HepG2 (cell line): Measurements from ENCODE around the gene C2orf80. TPM values are rescaled to one million over a fixed set of nuclear protein-coding genes. Genes with fewer than 3 reads are reported as not detected.

Experiments
- ARNTL ChIP-seq: sonication (generic); formaldehyde crosslinking; IDR thresholded peaks from 2 replicates; pipeline ENCODE4 v1.4.0; 2020; ENCODE audit warnings: mild to moderate bottlenecking, missing genetic modification reagents
- CENPT ChIP-seq: sonication (generic); formaldehyde crosslinking; IDR thresholded peaks from 2 replicates; pipeline ENCODE4 v1.8.0; 2022; ENCODE audit warnings: low read depth, mild to moderate bottlenecking, moderate library complexity, missing genetic modification reagents
- CREB1 ChIP-seq, 2 experiments: fragments of 450-650 bp in 1 of 2; IDR thresholded peaks; 2 replicates each; pipeline ENCODE4 v1.6.1; 2016 to 2017; ENCODE audit warnings: control low read depth in 1 of 2, mild to moderate bottlenecking in 1 of 2, missing compliant biosample characterization in 1 of 2, missing genetic modification characterization in 1 of 2
- SUZ12 ChIP-seq: fragments of 150-350 bp; IDR thresholded peaks from 2 replicates; pipeline ENCODE4 v1.6.1; 2014; ENCODE audit warnings: low read depth, low read length
- TSC22D2 ChIP-seq: sonication (generic); formaldehyde crosslinking; IDR thresholded peaks from 2 replicates; pipeline ENCODE4 v1.5.1; 2020; ENCODE audit warnings: missing genetic modification reagents, mild to moderate bottlenecking, borderline replicate concordance
- ZNF484 ChIP-seq: sonication (generic); formaldehyde crosslinking; IDR thresholded peaks from 2 replicates; pipeline ENCODE4 v1.5.1; 2020; ENCODE audit warnings: mild to moderate bottlenecking, low read depth, missing genetic modification reagents, borderline replicate concordance
- ZNF550 ChIP-seq: sonication (generic); formaldehyde crosslinking; IDR thresholded peaks from 2 replicates; pipeline ENCODE4 v1.4.0; 2020; ENCODE audit warnings: mild to moderate bottlenecking, missing genetic modification reagents, borderline replicate concordance
- ZNF670 ChIP-seq: sonication (generic); formaldehyde crosslinking; IDR thresholded peaks from 2 replicates; pipeline ENCODE4 v1.8.0; 2022; ENCODE audit warnings: mild to moderate bottlenecking, missing genetic modification reagents, borderline replicate concordance
- ZNF75D ChIP-seq: sonication (generic); formaldehyde crosslinking; IDR thresholded peaks from 2 replicates; pipeline ENCODE4 v1.8.1; 2023; ENCODE audit warnings: missing genetic modification reagents, mild to moderate bottlenecking, borderline replicate concordance
- polyA plus RNA-seq, 8 experiments: library from polyadenylated mRNA; depleted of rRNA in 3 of 8; stranded (reverse) in 7 of 8; unstranded in 1 of 8; fragments of >200 nt; fragmentation: Illumina TruSeq in 4 of 8; extraction: Trizol in 4 of 8; gene quantifications; 2 replicates each; pipeline versions ENCODE4 v1.2.1 to v1.2.3, GENCODE V29; 2011 to 2016; ENCODE audit warnings: low read depth in 4 of 8, missing spikeins in 1 of 8, mixed read lengths in 1 of 8; ENCODE audit not compliant: insufficient read depth in 1 of 8
- total RNA-seq, 5 experiments: library from RNA; depleted of rRNA; stranded (reverse); fragments of >200 nt; fragmentation: Illumina TruSeq; extraction: Trizol; gene quantifications; 2 replicates each; pipeline ENCODE4 v1.2.3, GENCODE V29; 2016; ENCODE audit warnings: low read depth in 1 of 5
- TF ChIP-seq, protein P1 (sequence below): sonication (generic); formaldehyde crosslinking; IDR thresholded peaks from 2 replicates; pipeline ENCODE4 v1.8.0; 2022; ENCODE audit warnings: mild to moderate bottlenecking, missing genetic modification reagents
- TF ChIP-seq, protein P2 (sequence below): sonication (generic); formaldehyde crosslinking; IDR thresholded peaks from 2 replicates; pipeline ENCODE4 v1.4.0; 2020; ENCODE audit warnings: mild to moderate bottlenecking, missing genetic modification reagents
- TF ChIP-seq, protein P3 (sequence below): sonication (generic); formaldehyde crosslinking; IDR thresholded peaks from 2 replicates; pipeline ENCODE4 v1.4.0; 2020; ENCODE audit warnings: missing genetic modification reagents
- TF ChIP-seq, protein P4 (sequence below): sonication (generic); formaldehyde crosslinking; IDR thresholded peaks from 2 replicates; pipeline ENCODE4 v1.8.0; 2022; ENCODE audit warnings: mild to moderate bottlenecking, missing genetic modification reagents; ENCODE audit not compliant: insufficient replicate concordance
- TF ChIP-seq, protein P5 (sequence below): sonication (generic); formaldehyde crosslinking; IDR thresholded peaks from 2 replicates; pipeline ENCODE4 v1.4.0; 2020; ENCODE audit warnings: mild to moderate bottlenecking, missing genetic modification reagents

Gene C2orf80
- total and polyA plus RNA-seq, 2 of the 13 experiments (the other 11 are each of a cell fraction or from before 2014, with no cell fraction given) = not detected

DNA sequence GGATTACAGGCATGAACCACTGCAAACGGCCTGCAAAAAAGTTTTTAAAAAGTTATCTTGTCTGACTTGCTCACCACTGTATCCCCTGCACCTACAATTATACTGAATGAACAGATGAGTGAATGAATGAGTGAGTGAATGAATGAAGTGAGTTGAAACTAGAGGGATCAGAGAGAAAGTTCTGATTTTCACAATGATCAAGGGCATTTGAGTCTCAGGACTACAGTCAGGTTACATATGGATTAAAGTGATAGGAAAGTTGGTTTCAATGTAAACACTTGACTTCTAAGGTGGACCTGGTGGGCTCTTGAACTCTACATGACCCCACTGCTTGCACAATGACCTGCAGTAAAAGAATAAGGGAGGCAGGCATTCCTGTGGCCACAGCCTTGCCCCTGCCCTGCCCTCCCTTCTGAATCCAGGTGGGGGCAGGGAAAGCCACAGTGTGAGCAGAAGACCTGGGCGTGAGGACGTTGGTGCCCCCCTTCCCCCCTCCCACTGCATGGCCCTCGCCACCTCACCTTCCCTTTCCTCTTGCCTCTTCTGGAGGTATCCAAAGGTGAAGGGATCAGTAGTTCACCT lies 10.7 kb downstream of the C2orf80 start (continued):
- TF ChIP-seq, protein P1, sequence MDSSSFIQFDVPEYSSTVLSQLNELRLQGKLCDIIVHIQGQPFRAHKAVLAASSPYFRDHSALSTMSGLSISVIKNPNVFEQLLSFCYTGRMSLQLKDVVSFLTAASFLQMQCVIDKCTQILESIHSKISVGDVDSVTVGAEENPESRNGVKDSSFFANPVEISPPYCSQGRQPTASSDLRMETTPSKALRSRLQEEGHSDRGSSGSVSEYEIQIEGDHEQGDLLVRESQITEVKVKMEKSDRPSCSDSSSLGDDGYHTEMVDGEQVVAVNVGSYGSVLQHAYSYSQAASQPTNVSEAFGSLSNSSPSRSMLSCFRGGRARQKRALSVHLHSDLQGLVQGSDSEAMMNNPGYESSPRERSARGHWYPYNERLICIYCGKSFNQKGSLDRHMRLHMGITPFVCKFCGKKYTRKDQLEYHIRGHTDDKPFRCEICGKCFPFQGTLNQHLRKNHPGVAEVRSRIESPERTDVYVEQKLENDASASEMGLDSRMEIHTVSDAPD (CRISPR knock-in tag) = no peak
- no peak for TF ChIP-seq TSC22D2 (CRISPR knock-in tag)
- TF ChIP-seq, protein P2, sequence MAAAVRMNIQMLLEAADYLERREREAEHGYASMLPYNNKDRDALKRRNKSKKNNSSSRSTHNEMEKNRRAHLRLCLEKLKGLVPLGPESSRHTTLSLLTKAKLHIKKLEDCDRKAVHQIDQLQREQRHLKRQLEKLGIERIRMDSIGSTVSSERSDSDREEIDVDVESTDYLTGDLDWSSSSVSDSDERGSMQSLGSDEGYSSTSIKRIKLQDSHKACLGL = no peak
- no peak for TF ChIP-seq ZNF670 (CRISPR knock-in tag)
- TF ChIP-seq, protein P3, sequence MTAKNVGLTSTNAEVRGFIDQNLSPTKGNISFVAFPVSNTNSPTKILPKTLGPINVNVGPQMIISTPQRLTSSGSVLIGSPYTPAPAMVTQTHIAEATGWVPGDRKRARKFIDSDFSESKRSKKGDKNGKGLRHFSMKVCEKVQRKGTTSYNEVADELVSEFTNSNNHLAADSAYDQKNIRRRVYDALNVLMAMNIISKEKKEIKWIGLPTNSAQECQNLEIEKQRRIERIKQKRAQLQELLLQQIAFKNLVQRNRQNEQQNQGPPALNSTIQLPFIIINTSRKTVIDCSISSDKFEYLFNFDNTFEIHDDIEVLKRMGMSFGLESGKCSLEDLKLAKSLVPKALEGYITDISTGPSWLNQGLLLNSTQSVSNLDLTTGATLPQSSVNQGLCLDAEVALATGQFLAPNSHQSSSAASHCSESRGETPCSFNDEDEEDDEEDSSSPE = no peak
- TF ChIP-seq ARNTL (CRISPR knock-in tag) = no peak
- TF ChIP-seq, protein P4, sequence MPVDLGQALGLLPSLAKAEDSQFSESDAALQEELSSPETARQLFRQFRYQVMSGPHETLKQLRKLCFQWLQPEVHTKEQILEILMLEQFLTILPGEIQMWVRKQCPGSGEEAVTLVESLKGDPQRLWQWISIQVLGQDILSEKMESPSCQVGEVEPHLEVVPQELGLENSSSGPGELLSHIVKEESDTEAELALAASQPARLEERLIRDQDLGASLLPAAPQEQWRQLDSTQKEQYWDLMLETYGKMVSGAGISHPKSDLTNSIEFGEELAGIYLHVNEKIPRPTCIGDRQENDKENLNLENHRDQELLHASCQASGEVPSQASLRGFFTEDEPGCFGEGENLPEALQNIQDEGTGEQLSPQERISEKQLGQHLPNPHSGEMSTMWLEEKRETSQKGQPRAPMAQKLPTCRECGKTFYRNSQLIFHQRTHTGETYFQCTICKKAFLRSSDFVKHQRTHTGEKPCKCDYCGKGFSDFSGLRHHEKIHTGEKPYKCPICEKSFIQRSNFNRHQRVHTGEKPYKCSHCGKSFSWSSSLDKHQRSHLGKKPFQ (CRISPR knock-in tag) = no peak
- no peak for TF ChIP-seq CENPT (CRISPR knock-in tag)
- no peak for TF ChIP-seq SUZ12
- TF ChIP-seq CREB1 (IDR thresholded peaks at IDR 0.05) = no peak
- TF ChIP-seq CREB1 (CRISPR knock-in tag; IDR thresholded peaks at IDR 0.05) = peak; percentile 29; the same call in 1 of the 2 replicates
- no peak for TF ChIP-seq ZNF550 (CRISPR knock-in tag)
- no peak for TF ChIP-seq ZNF484
- TF ChIP-seq, protein P5, sequence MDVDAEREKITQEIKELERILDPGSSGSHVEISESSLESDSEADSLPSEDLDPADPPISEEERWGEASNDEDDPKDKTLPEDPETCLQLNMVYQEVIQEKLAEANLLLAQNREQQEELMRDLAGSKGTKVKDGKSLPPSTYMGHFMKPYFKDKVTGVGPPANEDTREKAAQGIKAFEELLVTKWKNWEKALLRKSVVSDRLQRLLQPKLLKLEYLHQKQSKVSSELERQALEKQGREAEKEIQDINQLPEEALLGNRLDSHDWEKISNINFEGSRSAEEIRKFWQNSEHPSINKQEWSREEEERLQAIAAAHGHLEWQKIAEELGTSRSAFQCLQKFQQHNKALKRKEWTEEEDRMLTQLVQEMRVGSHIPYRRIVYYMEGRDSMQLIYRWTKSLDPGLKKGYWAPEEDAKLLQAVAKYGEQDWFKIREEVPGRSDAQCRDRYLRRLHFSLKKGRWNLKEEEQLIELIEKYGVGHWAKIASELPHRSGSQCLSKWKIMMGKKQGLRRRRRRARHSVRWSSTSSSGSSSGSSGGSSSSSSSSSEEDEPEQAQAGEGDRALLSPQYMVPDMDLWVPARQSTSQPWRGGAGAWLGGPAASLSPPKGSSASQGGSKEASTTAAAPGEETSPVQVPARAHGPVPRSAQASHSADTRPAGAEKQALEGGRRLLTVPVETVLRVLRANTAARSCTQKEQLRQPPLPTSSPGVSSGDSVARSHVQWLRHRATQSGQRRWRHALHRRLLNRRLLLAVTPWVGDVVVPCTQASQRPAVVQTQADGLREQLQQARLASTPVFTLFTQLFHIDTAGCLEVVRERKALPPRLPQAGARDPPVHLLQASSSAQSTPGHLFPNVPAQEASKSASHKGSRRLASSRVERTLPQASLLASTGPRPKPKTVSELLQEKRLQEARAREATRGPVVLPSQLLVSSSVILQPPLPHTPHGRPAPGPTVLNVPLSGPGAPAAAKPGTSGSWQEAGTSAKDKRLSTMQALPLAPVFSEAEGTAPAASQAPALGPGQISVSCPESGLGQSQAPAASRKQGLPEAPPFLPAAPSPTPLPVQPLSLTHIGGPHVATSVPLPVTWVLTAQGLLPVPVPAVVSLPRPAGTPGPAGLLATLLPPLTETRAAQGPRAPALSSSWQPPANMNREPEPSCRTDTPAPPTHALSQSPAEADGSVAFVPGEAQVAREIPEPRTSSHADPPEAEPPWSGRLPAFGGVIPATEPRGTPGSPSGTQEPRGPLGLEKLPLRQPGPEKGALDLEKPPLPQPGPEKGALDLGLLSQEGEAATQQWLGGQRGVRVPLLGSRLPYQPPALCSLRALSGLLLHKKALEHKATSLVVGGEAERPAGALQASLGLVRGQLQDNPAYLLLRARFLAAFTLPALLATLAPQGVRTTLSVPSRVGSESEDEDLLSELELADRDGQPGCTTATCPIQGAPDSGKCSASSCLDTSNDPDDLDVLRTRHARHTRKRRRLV = no peak
- TF ChIP-seq ZNF75D (CRISPR knock-in tag) = no peak
